IMR-90 (cell line): ENCODE measurements around the gene TNRC6B. TPM values are rescaled to one million over a fixed set of nuclear protein-coding genes. Genes with fewer than 3 reads are reported as not detected.
A peak's percentile ranks its signal among the peaks of the same experiment; 100 is the strongest.

Experiments
- ATAC-seq: fragments of 200-7000 bp; cut with Tn5 transposase; 2 replicates; pipeline ENCODE4 v1.9.1; 2020; ENCODE audit warnings: low read depth, mild to moderate bottlenecking, moderate library complexity
- BruUV-seq: library from RNA; stranded (reverse); fragments of 400-500 nt; replicated peaks from 2 replicates; lab custom pipeline; 2021; lab: Mats Ljungman, UMichigan
- CTCF ChIA-PET: fragments of 300-600 bp; formaldehyde crosslinking; extraction: SDS; loops from one replicate; lab custom pipeline; 2021; ENCODE audit warnings: antibody characterized with exemption; lab: Yijun Ruan, JAX
- POLR2A ChIA-PET: fragments of 300-600 bp; sonication (Branson Sonifier 250); formaldehyde crosslinking; loops from one replicate; lab custom pipeline; 2022; ENCODE audit warnings: antibody characterized with exemption; ENCODE audit not compliant: unreplicated experiment; lab: Charles Lee
- DNase-seq: peaks from one replicate; pipeline ENCODE4 v3.0.0; 2013
- H2AFZ ChIP-seq: replicated peaks from 2 replicates; pipeline ENCODE3; 2013; ENCODE audit warnings: low read length, mild to moderate bottlenecking; ENCODE audit not compliant: poor library complexity
- H2AK5ac ChIP-seq: 2 replicates; pipeline ENCODE4 v1.6.1; 2013; ENCODE audit warnings: low read depth, low read length, inconsistent platforms
- H2AK9ac ChIP-seq: replicated peaks from 2 replicates; pipeline ENCODE3; 2013; ENCODE audit warnings: mild to moderate bottlenecking, low read depth, low read length, moderate library complexity; ENCODE audit not compliant: poor library complexity
- H2BK120ac ChIP-seq: 2 replicates; pipeline ENCODE4 v1.6.1; 2013; ENCODE audit warnings: low read depth, low read length, inconsistent platforms
- H2BK15ac ChIP-seq: 3 replicates; pipeline ENCODE4 v1.6.1; 2013; ENCODE audit warnings: low read depth, low read length, inconsistent platforms
- H2BK20ac ChIP-seq: 2 replicates; pipeline ENCODE4 v1.6.1; 2013; ENCODE audit warnings: low read depth, mild to moderate bottlenecking, inconsistent platforms, low read length, moderate library complexity
- H2BK5ac ChIP-seq: 2 replicates; pipeline ENCODE4 v1.6.1; 2013; ENCODE audit warnings: mild to moderate bottlenecking, low read depth, low read length, inconsistent platforms; ENCODE audit not compliant: poor library complexity, severe bottlenecking
- H3K14ac ChIP-seq: replicated peaks from 2 replicates; pipeline ENCODE4 v1.6.1; 2013; ENCODE audit warnings: low read depth, low read length, inconsistent platforms
- H3K18ac ChIP-seq: 2 replicates; pipeline ENCODE4 v1.6.1; 2013; ENCODE audit warnings: low read depth, low read length, control low read depth
- H3K23ac ChIP-seq: 2 replicates; pipeline ENCODE4 v1.6.1; 2013; ENCODE audit warnings: low read depth, low read length, inconsistent platforms
- H3K27ac ChIP-seq: 2 replicates; pipeline ENCODE4 v1.5.1; 2013; ENCODE audit warnings: mild to moderate bottlenecking, control low read depth, low read length; ENCODE audit not compliant: insufficient read depth
- H3K27me3 ChIP-seq: 2 replicates; pipeline ENCODE4 v1.6.1; 2013; ENCODE audit warnings: low read length; ENCODE audit not compliant: control insufficient read depth, insufficient read depth
- H3K36me3 ChIP-seq: 2 replicates; pipeline ENCODE4 v1.6.1; 2013; ENCODE audit warnings: low read length, mixed read lengths; ENCODE audit not compliant: control insufficient read depth, insufficient read depth
- H3K4ac ChIP-seq: 2 replicates; pipeline ENCODE4 v1.6.1; 2013; ENCODE audit warnings: low read depth, low read length, inconsistent platforms
- H3K4me1 ChIP-seq: 2 replicates; pipeline ENCODE4 v1.6.1; 2013; ENCODE audit warnings: low read length, mixed read lengths; ENCODE audit not compliant: control insufficient read depth, insufficient read depth
- H3K4me2 ChIP-seq: 2 replicates; pipeline ENCODE4 v1.6.1; 2013; ENCODE audit warnings: low read depth, mild to moderate bottlenecking, control low read depth, low read length, moderate library complexity
- H3K4me3 ChIP-seq: 2 replicates; pipeline ENCODE4 v1.5.1; 2013; ENCODE audit warnings: low read depth, mild to moderate bottlenecking, control low read depth, low read length, moderate library complexity; ENCODE audit not compliant: insufficient read depth
- H3K56ac ChIP-seq: 2 replicates; pipeline ENCODE4 v1.6.1; 2013; ENCODE audit warnings: low read length, inconsistent platforms; ENCODE audit not compliant: insufficient read depth; ENCODE audit errors: extremely low read depth
- H3K79me1 ChIP-seq, 2 experiments: 2 replicates each; pipeline ENCODE4 v1.6.1; 2013; ENCODE audit warnings: low read length in 2 of 2, inconsistent platforms in 1 of 2, low read depth in 1 of 2
- H3K9ac ChIP-seq: 2 replicates; pipeline ENCODE4 v1.6.1; 2013; ENCODE audit warnings: low read depth, low read length, control low read depth
- H3K9me1 ChIP-seq: 2 replicates; pipeline ENCODE4 v1.6.1; 2013; ENCODE audit warnings: low read length, inconsistent platforms; ENCODE audit not compliant: insufficient read depth
- H3K9me3 ChIP-seq: 2 replicates; pipeline ENCODE4 v1.6.1; 2013; ENCODE audit warnings: low read length; ENCODE audit not compliant: control insufficient read depth, insufficient read depth
- H4K20me1 ChIP-seq: 2 replicates; pipeline ENCODE4 v1.6.1; 2013; ENCODE audit warnings: low read length, inconsistent platforms; ENCODE audit not compliant: insufficient read depth
- H4K5ac ChIP-seq: 2 replicates; pipeline ENCODE4 v1.6.1; 2013; ENCODE audit warnings: mild to moderate bottlenecking, low read depth, low read length, control low read depth
- H4K8ac ChIP-seq, 2 experiments: 2 replicates each; pipeline ENCODE4 v1.6.1; 2013; ENCODE audit warnings: low read depth in 2 of 2, low read length in 2 of 2, control low read depth in 1 of 2, inconsistent platforms in 1 of 2
- H4K91ac ChIP-seq: 2 replicates; pipeline ENCODE4 v1.6.1; 2013; ENCODE audit warnings: low read depth, low read length, inconsistent platforms; ENCODE audit not compliant: insufficient read depth
- CEBPB ChIP-seq: IDR thresholded peaks from 2 replicates; pipeline ENCODE4 v1.6.1; 2012; ENCODE audit warnings: low read depth, low read length, improper control_type of control experiment
- CHD1 ChIP-seq: IDR thresholded peaks from 2 replicates; pipeline ENCODE4 v1.6.1; 2012; ENCODE audit warnings: low read depth, low read length, improper control_type of control experiment
- RFX5 ChIP-seq: IDR thresholded peaks from 2 replicates; pipeline ENCODE4 v1.8.0; 2012; ENCODE audit warnings: low read depth, mild to moderate bottlenecking, low read length, moderate library complexity
- WGBS, 2 experiments: methylation state at CpG; one replicate each; pipeline versions ENCODE4 v1.1.5 to v1.1.7; 2013; ENCODE audit warnings: missing lambda C conversion rate in 2 of 2; ENCODE audit not compliant: insufficient read length in 1 of 2; ENCODE audit errors: extremely low coverage in 2 of 2; 5-methylcytosine and 5-hydroxymethylcytosine counted together
- dilution Hi-C: fragments of 300-500 bp; cut with HindIII; formaldehyde crosslinking; loops from one replicate; pipeline ENCODE4 v1.14.3; 2018; ENCODE audit warnings: low sequenced_read_pairs; ENCODE audit not compliant: unreplicated experiment
- in situ Hi-C: fragments of 300-500 bp; cut with MboI; formaldehyde crosslinking; loops from 3 replicates; pipeline ENCODE4 v1.14.3; 2019; ENCODE audit warnings: low sequenced_read_pairs, inconsistent platforms, mixed read lengths
- intact Hi-C: fragments of 100-400 bp; cut with micrococcal nuclease; formaldehyde crosslinking; loops from 2 replicates; pipeline ENCODE4 v1.10.0; 2022
- polyA plus RNA-seq, 3 experiments: library from polyadenylated mRNA; depleted of rRNA; stranded (reverse); fragments of >200 nt; gene quantifications; 2 replicates each; pipeline ENCODE4 v1.2.3, GENCODE V29; 2012; ENCODE audit warnings: low replicate concordance in 1 of 3
- total RNA-seq: library from RNA; depleted of rRNA; stranded (reverse); fragments of >200 nt; gene quantifications from 2 replicates; pipeline ENCODE4 v1.2.3, GENCODE V29; 2012
- TF ChIP-seq, protein P1 (sequence below): fragments of 150-350 bp; IDR thresholded peaks from 2 replicates; pipeline ENCODE4 v1.6.1; 2016; ENCODE audit warnings: low read depth, mild to moderate bottlenecking, low read length, moderate library complexity, borderline replicate concordance

Gene TNRC6B
- total and polyA plus RNA-seq, 2 of the 4 experiments (the other 2 are of a cell fraction), result 3.9 to 17.0 TPM

DNA sequence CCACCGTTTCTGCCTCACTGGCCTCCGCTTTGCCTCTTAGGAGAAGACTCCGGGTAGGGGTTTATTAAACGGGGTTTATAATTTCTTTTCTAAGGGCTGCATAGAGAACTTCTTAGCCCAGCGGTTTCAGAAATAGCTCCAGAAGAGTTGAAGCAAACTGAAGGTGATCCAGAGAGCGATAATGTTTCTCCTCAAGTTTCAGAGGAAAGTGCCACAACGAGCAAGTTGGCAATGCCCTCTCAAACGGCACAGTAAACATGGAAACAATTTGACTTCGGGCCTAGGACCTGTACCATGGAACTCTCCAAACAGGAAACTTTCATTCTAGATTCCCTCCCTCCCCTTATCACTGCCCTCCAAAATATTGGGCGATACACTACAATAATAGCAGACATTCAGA is 169.6 kb downstream of the TNRC6B start:
- Histone ChIP-seq H3K4me3 (peak overlapping the region; percentile 88), H2BK120ac (peak overlapping the region; percentile 49; the same call in 1 of the 2 replicates), H3K79me1 (peaks cover 19 to 53% of the 10 kb centered on the region in 2 experiments; a peak in 3 of 4 replicates), H2AK9ac (peak overlapping the region; percentile 90), H2BK15ac (peak overlapping the region; percentile 42; the same call in 1 of the 3 replicates), H3K9ac (peak overlapping the region; percentile 94), H2AK5ac (peak overlapping the region; percentile 81), H2BK5ac (peak overlapping the region; percentile 96), H2AFZ (peak overlapping the region; percentile 98), H3K9me3 (no peaks in the 10 kb centered on the region), H3K9me1 (peaks cover 3% of the 10 kb centered on the region; the same call in 1 of the 2 replicates), H3K14ac (peak overlapping the region; percentile 87), H2BK20ac (no peak overlapping the region), H3K4me2 (peak overlapping the region; percentile 86), H3K4ac (peak overlapping the region; percentile 76), H3K27ac (peak overlapping the region; percentile 95), H3K4me1 (no peaks in the 10 kb centered on the region), H3K27me3 (no peaks in the 10 kb centered on the region), H3K23ac (peak overlapping the region; percentile 95), H3K18ac (no peak overlapping the region), H3K36me3 (peaks cover 11% of the 10 kb centered on the region), H3K56ac (peak overlapping the region; percentile 90; the same call in 1 of the 2 replicates), H4K5ac (peak overlapping the region; percentile 28; the same call in 1 of the 2 replicates), H4K91ac (0 out of 2 replicates have a peak overlapping the region, but pooled peaks have one; percentile 63), H4K20me1 (peaks cover 18% of the 10 kb centered on the region), H4K8ac (peak overlapping the region; percentile 96 to 97; a peak in 3 of 4 replicates)
- WGBS, 2 experiments, result 26% methylated on average over 5 of the region's 10 CpGs; no CpG with 5 or more reads in 1 of the 2 experiments
- BruUV-seq, result TSS peak; percentile 35
- in situ Hi-C loops, result loop anchor here (5.0 to 10.0 kb wide), 3 partner anchors 170 to 812 kb away; partner anchors contain the start of genes RPS19BP1 and TNRC6B
- DNase-seq (no peak), ATAC-seq (no peak)
- dilution Hi-C loops, result no loop called here
- ChIA-PET POLR2A (interaction anchor here (0.5 to 0.7 kb wide), 4 partner anchors 76 to 822 kb away, joined by 3 to 11 read pairs (median 4); no protein-coding TSS in a partner anchor), CTCF (interaction anchor here (0.6 to 1.3 kb wide), 7 partner anchors 170 to 327 kb away, joined by 3 to 5 read pairs (median 4); partner anchors contain the start of gene TNRC6B)
- TF ChIP-seq CEBPB, result no peak
- TF ChIP-seq RFX5, result no peak
- TF ChIP-seq, protein P1, sequence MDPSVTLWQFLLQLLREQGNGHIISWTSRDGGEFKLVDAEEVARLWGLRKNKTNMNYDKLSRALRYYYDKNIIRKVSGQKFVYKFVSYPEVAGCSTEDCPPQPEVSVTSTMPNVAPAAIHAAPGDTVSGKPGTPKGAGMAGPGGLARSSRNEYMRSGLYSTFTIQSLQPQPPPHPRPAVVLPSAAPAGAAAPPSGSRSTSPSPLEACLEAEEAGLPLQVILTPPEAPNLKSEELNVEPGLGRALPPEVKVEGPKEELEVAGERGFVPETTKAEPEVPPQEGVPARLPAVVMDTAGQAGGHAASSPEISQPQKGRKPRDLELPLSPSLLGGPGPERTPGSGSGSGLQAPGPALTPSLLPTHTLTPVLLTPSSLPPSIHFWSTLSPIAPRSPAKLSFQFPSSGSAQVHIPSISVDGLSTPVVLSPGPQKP, result no peak
- no peak for TF ChIP-seq CHD1
- intact Hi-C loops, result loop anchor here (2.0 to 5.0 kb wide), 2 partner anchors 35 to 70 kb away; no protein-coding TSS in a partner anchor
